Activated T-cell treated with anti-CD3 and anti-CD28 coated beads, Interleukin-2, amount 50 U/mL, for 48 hours (primary cell): ENCODE measurements around the gene SORCS2.
A peak's percentile ranks its signal among the peaks of the same experiment; 100 is the strongest.

ENCODE experiments used
- DNase-seq, 2 experiments: peaks; one replicate each; pipeline ENCODE4 v3.0.0-alpha.2; 2020

The SORCS2 gene

GRCh38 chr4:7662507-7662846, 470.1 kb downstream of the SORCS2 start:
- DNase-seq: no peak

GRCh38 chr4:7663075-7663541, 470.8 kb downstream of the SORCS2 start:
- DNase-seq: peak in 1 of 2 experiments; percentile 25

- DNase-seq: no peak
Observed at GRCh38 chr4:7664106-7664505, 471.8 kb downstream of the SORCS2 start.

GRCh38 chr4:7665321-7665720, 473.0 kb downstream of the SORCS2 start:
- no peak for DNase-seq

- DNase-seq: no peak
Observed at GRCh38 chr4:7666011-7666410, 473.7 kb downstream of the SORCS2 start.

GRCh38 chr4:7666744-7667143, 474.4 kb downstream of the SORCS2 start:
- DNase-seq: no peak

- DNase-seq: no peak
Observed at GRCh38 chr4:7668271-7668670, 475.9 kb downstream of the SORCS2 start.

- no peak for DNase-seq
Observed at GRCh38 chr4:7668826-7669225, 476.5 kb downstream of the SORCS2 start.

GRCh38 chr4:7672601-7673000, 480.3 kb downstream of the SORCS2 start:
- DNase-seq: no peak

- DNase-seq: no peak
Observed at GRCh38 chr4:7673121-7673520, 480.8 kb downstream of the SORCS2 start.

- no peak for DNase-seq
Observed at GRCh38 chr4:7674706-7675105, 482.4 kb downstream of the SORCS2 start.

GRCh38 chr4:7675136-7675535, 482.8 kb downstream of the SORCS2 start:
- DNase-seq: no peak

- no peak for DNase-seq
Observed at GRCh38 chr4:7675612-7676320, 483.4 kb downstream of the SORCS2 start.

GRCh38 chr4:7676398-7676922, 484.1 kb downstream of the SORCS2 start:
- DNase-seq: no peak

- no peak for DNase-seq
Observed at GRCh38 chr4:7677086-7677485, 484.7 kb downstream of the SORCS2 start.

GRCh38 chr4:7677799-7678301, 485.5 kb downstream of the SORCS2 start:
- no peak for DNase-seq

GRCh38 chr4:7678318-7678852, 486.0 kb downstream of the SORCS2 start:
- no peak for DNase-seq

GRCh38 chr4:7679406-7680040, 487.2 kb downstream of the SORCS2 start:
- DNase-seq: no peak

GRCh38 chr4:7680106-7680505, 487.8 kb downstream of the SORCS2 start:
- DNase-seq: no peak

- no peak for DNase-seq
Observed at GRCh38 chr4:7680731-7681130, 488.4 kb downstream of the SORCS2 start.

GRCh38 chr4:7683126-7683703, 490.9 kb downstream of the SORCS2 start:
- DNase-seq: no peak

- DNase-seq: no peak
Observed at GRCh38 chr4:7684294-7684693, 492.0 kb downstream of the SORCS2 start.

- no peak for DNase-seq
Observed at GRCh38 chr4:7686070-7686870, 493.9 kb downstream of the SORCS2 start.
